Mesothelial cell of epicardium (in vitro differentiated cells): Measurements from ENCODE around the gene PQBP1. TPM values are rescaled to one million over a fixed set of nuclear protein-coding genes. Genes with fewer than 3 reads are reported as not detected.

Experiments
- DNase-seq, 2 experiments: peaks; one replicate each; pipeline ENCODE4 v3.0.0; 2021; ENCODE audit warnings: low spot score in 2 of 2; ENCODE audit not compliant: unreplicated experiment in 2 of 2
- H3K27ac Mint-ChIP-seq: 2 replicates; pipeline ENCODE4 v1.8.0; 2021; ENCODE audit warnings: mixed read lengths
- H3K27me3 Mint-ChIP-seq: 2 replicates; pipeline ENCODE4 v1.8.0; 2021; ENCODE audit warnings: low read depth, mixed read lengths
- H3K36me3 Mint-ChIP-seq: 2 replicates; pipeline ENCODE4 v1.8.0; 2021; ENCODE audit warnings: mixed read lengths
- H3K4me1 Mint-ChIP-seq: 2 replicates; pipeline ENCODE4 v1.8.0; 2021; ENCODE audit warnings: mixed read lengths
- H3K4me3 Mint-ChIP-seq: 2 replicates; pipeline ENCODE4 v1.8.0; 2021; ENCODE audit warnings: mild to moderate bottlenecking, moderate library complexity, mixed read lengths
- H3K9me3 Mint-ChIP-seq: 2 replicates; pipeline ENCODE4 v1.8.0; 2021; ENCODE audit warnings: mixed read lengths
- total RNA-seq: library from RNA; stranded (reverse); gene quantifications from 3 replicates; pipeline ENCODE4 v1.2.1, GENCODE V29; 2021
- TF ChIP-seq, protein P1 (sequence below): fragments of 200-600 bp; sonication (generic); IDR thresholded peaks from one replicate; pipeline ENCODE4 v1.5.0; 2021; ENCODE audit warnings: antibody characterized with exemption; ENCODE audit not compliant: unreplicated experiment

The PQBP1 gene
- total RNA-seq, 1 donor from 2014 or later = 62.2 TPM

DNA sequence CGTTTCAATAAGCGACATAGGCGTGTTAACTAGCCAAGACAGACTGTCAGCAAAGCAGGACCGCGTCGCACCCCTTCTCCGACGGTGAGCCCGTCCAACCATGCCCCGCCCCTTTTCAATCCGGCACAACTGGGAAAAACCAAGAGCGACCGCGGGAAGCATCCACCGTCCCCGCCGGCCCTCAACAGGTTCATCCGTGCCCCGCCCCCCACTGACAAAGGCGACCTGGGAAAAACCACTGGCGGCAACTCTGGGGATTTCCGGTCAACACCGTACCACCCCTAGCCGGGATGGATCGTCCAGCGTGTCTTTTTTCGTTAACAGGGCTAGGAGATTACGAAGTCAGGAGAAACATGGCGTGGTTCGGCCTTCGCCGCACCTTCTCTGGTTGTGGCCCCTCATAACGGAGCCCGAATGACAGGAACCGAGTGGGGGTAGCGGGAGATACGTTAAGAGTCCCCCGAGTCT is 539 bp upstream of the PQBP1 start:
- TF ChIP-seq, protein P1, sequence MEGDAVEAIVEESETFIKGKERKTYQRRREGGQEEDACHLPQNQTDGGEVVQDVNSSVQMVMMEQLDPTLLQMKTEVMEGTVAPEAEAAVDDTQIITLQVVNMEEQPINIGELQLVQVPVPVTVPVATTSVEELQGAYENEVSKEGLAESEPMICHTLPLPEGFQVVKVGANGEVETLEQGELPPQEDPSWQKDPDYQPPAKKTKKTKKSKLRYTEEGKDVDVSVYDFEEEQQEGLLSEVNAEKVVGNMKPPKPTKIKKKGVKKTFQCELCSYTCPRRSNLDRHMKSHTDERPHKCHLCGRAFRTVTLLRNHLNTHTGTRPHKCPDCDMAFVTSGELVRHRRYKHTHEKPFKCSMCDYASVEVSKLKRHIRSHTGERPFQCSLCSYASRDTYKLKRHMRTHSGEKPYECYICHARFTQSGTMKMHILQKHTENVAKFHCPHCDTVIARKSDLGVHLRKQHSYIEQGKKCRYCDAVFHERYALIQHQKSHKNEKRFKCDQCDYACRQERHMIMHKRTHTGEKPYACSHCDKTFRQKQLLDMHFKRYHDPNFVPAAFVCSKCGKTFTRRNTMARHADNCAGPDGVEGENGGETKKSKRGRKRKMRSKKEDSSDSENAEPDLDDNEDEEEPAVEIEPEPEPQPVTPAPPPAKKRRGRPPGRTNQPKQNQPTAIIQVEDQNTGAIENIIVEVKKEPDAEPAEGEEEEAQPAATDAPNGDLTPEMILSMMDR = no peak
- Mint-ChIP-seq H3K36me3 (peaks cover 15% of the 10 kb centered on the region), H3K27ac (peak overlapping the region; percentile 98), H3K27me3 (no peaks in the 10 kb centered on the region), H3K9me3 (no peaks in the 10 kb centered on the region), H3K4me1 (peaks cover 18% of the 10 kb centered on the region), H3K4me3 (peak overlapping the region; percentile 79)
- peak; percentile 61 to 74 for DNase-seq

DNA sequence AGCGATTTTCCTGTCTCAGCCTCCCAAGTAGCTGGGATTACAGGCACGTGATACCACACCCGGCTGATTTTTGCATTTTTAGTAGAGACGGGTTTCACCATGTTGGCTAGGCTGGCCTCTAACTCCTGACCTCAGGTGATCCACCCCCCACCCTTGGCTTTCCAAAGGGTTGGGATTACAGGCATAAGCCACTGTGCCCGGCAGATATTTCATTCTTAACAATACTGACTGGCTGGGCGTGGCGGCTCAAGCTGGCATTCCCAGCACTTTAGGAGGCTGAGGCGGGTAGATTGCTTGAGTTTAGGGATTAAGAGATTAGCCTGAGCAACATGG is 1.3 kb downstream of the PQBP1 start:
- H3K27me3 Mint-ChIP-seq = no peaks in the 10 kb centered on the region

DNA sequence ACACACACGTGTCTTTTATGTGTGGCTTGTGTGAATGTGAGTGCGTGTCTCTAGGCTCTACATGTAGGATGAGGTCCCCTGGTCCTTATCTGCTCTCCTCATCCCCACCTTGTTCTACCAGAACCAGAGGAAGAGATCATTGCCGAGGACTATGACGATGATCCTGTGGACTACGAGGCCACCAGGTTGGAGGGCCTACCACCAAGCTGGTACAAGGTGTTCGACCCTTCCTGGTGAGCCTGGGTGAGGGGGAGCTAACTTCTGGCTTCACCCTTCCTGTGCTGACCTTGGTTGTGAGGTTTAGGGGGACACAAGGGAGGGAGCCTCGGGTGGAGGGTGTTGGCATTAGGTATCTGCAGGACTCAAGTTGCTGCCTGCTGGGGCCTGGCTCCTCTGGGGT is 3.3 kb downstream of the PQBP1 start:
- no peak for DNase-seq
- H3K4me1 Mint-ChIP-seq = peaks cover 14% of the 10 kb centered on the region
- peaks cover 16% of the 10 kb centered on the region for H3K36me3 Mint-ChIP-seq
- H3K27ac Mint-ChIP-seq = no peak overlapping the region
- TF ChIP-seq, protein P1 = no peak
- no peaks in the 10 kb centered on the region for H3K27me3 Mint-ChIP-seq
- H3K9me3 Mint-ChIP-seq = no peaks in the 10 kb centered on the region
- H3K4me3 Mint-ChIP-seq = no peak overlapping the region

More for the DNA sequence above, 1.3 kb downstream of the PQBP1 start:
- H3K4me1 Mint-ChIP-seq = peaks cover 18% of the 10 kb centered on the region
- H3K27ac Mint-ChIP-seq = no peak overlapping the region
- TF ChIP-seq, protein P1 = no peak
- no peaks in the 10 kb centered on the region for H3K9me3 Mint-ChIP-seq
- DNase-seq = no peak
- peak overlapping the region; percentile 15 for H3K4me3 Mint-ChIP-seq
- H3K36me3 Mint-ChIP-seq = peaks cover 11% of the 10 kb centered on the region

DNA sequence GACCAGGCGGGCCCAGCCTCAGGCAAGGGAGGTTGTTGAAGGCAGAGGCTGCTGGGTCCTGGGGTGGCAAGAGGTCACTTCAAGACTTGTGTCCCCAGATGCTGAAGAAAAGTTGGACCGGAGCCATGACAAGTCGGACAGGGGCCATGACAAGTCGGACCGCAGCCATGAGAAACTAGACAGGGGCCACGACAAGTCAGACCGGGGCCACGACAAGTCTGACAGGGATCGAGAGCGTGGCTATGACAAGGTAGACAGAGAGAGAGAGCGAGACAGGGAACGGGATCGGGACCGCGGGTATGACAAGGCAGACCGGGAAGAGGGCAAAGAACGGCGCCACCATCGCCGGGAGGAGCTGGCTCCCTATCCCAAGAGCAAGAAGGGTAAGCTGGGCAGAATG is 4.4 kb downstream of the PQBP1 start:
- DNase-seq = no peak
- Mint-ChIP-seq H3K27me3 (no peaks in the 10 kb centered on the region), H3K9me3 (no peaks in the 10 kb centered on the region), H3K27ac (no peak overlapping the region), H3K36me3 (peaks cover 16% of the 10 kb centered on the region), H3K4me1 (peaks cover 5% of the 10 kb centered on the region), H3K4me3 (no peak overlapping the region)
- TF ChIP-seq, protein P1 = no peak

DNA sequence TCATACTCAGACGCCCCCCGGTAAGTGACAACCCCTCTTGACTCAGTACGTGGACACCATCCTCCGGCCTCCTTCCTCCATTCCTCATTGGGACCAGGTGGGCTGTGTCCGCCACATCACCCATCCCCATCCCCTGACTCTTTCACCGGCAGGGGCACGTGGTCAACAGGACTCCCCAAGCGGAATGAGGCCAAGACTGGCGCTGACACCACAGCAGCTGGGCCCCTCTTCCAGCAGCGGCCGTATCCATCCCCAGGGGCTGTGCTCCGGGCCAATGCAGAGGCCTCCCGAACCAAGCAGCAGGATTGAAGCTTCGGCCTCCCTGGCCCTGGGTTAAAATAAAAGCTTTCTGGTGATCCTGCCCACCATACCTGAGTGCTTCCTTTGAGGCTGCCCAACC is 5.0 kb downstream of the PQBP1 start:
- no peak overlapping the region for H3K27ac Mint-ChIP-seq
- TF ChIP-seq, protein P1 = no peak
- H3K9me3 Mint-ChIP-seq = no peaks in the 10 kb centered on the region
- no peaks in the 10 kb centered on the region for H3K27me3 Mint-ChIP-seq
- DNase-seq = no peak
- H3K4me3 Mint-ChIP-seq = no peak overlapping the region
- peaks cover 5% of the 10 kb centered on the region for H3K4me1 Mint-ChIP-seq
- peaks cover 16% of the 10 kb centered on the region for H3K36me3 Mint-ChIP-seq

DNA sequence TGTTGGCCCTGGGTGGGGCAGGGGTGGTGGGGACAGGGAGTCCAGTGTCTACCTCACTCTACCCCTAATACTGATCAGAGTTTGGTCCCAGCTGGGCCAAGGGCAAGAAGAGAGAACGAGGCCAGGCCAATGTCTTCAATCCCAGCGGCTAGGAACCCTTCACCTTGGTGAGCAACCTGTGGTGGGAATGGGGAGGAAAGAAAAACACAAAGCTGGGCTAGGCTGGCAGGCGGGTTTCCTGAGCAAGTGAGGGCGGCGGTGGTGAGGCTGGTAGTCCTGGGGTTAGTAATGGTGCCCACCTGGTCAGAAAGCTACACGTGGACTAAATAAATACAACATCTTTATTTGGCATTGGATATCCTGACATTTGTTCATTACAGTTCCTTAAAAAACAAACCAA is 5.6 kb downstream of the PQBP1 start:
- Mint-ChIP-seq H3K9me3 (no peaks in the 10 kb centered on the region), H3K27me3 (no peaks in the 10 kb centered on the region), H3K4me3 (no peak overlapping the region), H3K27ac (no peak overlapping the region), H3K4me1 (peaks cover 3% of the 10 kb centered on the region), H3K36me3 (peaks cover 16% of the 10 kb centered on the region)
- no peak for DNase-seq
- TF ChIP-seq, protein P1 = no peak
